Trophoblast cell (in vitro differentiated cells and primary cell): ENCODE results near the gene SLC29A3.

ENCODE experiments used
- DNase-seq, 2 donors: peaks; one replicate each; pipeline ENCODE4 v3.0.0-alpha.2; 2016
- H2AFZ ChIP-seq: 2 replicates; pipeline ENCODE4 v1.6.1; 2013; ENCODE audit warnings: low read length, moderate library complexity, mild to moderate bottlenecking; ENCODE audit not compliant: insufficient read depth, poor library complexity
- H2AK5ac ChIP-seq: 2 replicates; pipeline ENCODE4 v1.6.1; 2013; ENCODE audit warnings: mild to moderate bottlenecking, low read length
- H2BK120ac ChIP-seq: 2 replicates; pipeline ENCODE4 v1.6.1; 2013; ENCODE audit warnings: low read length, mild to moderate bottlenecking, moderate library complexity; ENCODE audit not compliant: insufficient read depth, poor library complexity
- H2BK12ac ChIP-seq: 2 replicates; pipeline ENCODE4 v1.6.1; 2013; ENCODE audit warnings: mild to moderate bottlenecking, low read length, moderate library complexity
- H2BK5ac ChIP-seq: 2 replicates; pipeline ENCODE4 v1.6.1; 2013; ENCODE audit warnings: low read length, low read depth, moderate library complexity, mild to moderate bottlenecking; ENCODE audit not compliant: poor library complexity
- H3K14ac ChIP-seq: 2 replicates; pipeline ENCODE4 v1.6.1; 2013; ENCODE audit warnings: mild to moderate bottlenecking, low read length
- H3K18ac ChIP-seq: 2 replicates; pipeline ENCODE4 v1.6.1; 2013; ENCODE audit warnings: mild to moderate bottlenecking, low read length
- H3K23ac ChIP-seq: 2 replicates; pipeline ENCODE4 v1.6.1; 2013; ENCODE audit warnings: low read length
- H3K27ac ChIP-seq: 2 replicates; pipeline ENCODE4 v1.5.1; 2013; ENCODE audit warnings: low read depth, mild to moderate bottlenecking, inconsistent platforms, low read length, moderate library complexity
- H3K27me3 ChIP-seq: 2 replicates; pipeline ENCODE4 v1.6.1; 2013; ENCODE audit warnings: inconsistent platforms, mild to moderate bottlenecking, low read length, moderate library complexity; ENCODE audit not compliant: insufficient read depth
- H3K36me3 ChIP-seq, 2 experiments: 1 replicate in 1 of 2; 2 replicates in 1 of 2; pipeline ENCODE4 v1.6.1; 2013; ENCODE audit warnings: low read length in 2 of 2, mild to moderate bottlenecking in 2 of 2, moderate library complexity in 1 of 2; ENCODE audit not compliant: insufficient read depth in 2 of 2, control insufficient read depth in 1 of 2
- H3K4ac ChIP-seq: 2 replicates; pipeline ENCODE4 v1.6.1; 2013; ENCODE audit warnings: low read depth, mild to moderate bottlenecking, low read length, moderate library complexity
- H3K4me1 ChIP-seq, 2 experiments: 1 replicate in 1 of 2; 2 replicates in 1 of 2; pipeline ENCODE4 v1.6.1; 2013; ENCODE audit warnings: low read length in 2 of 2, mild to moderate bottlenecking in 2 of 2, moderate library complexity in 1 of 2; ENCODE audit not compliant: insufficient read depth in 2 of 2, control insufficient read depth in 1 of 2
- H3K4me2 ChIP-seq: 2 replicates; pipeline ENCODE4 v1.6.1; 2013; ENCODE audit warnings: inconsistent platforms, mild to moderate bottlenecking, low read length, moderate library complexity
- H3K4me3 ChIP-seq: 2 replicates; pipeline ENCODE4 v1.5.1; 2013; ENCODE audit warnings: mild to moderate bottlenecking, low read depth, low read length, inconsistent platforms
- H3K79me1 ChIP-seq: one replicate; pipeline ENCODE4 v1.6.1; 2013; ENCODE audit warnings: low read length
- H3K79me2 ChIP-seq: 2 replicates; pipeline ENCODE4 v1.6.1; 2013; ENCODE audit warnings: low read length, mild to moderate bottlenecking; ENCODE audit not compliant: control insufficient read depth, insufficient read depth, poor library complexity
- H3K9ac ChIP-seq: 2 replicates; pipeline ENCODE4 v1.6.1; 2013; ENCODE audit warnings: mild to moderate bottlenecking, low read length
- H3K9me3 ChIP-seq: 2 replicates; pipeline ENCODE4 v1.6.1; 2013; ENCODE audit warnings: low read depth, mild to moderate bottlenecking, control low read depth, inconsistent platforms, low read length; ENCODE audit not compliant: insufficient read depth
- H4K12ac ChIP-seq: 2 replicates; pipeline ENCODE4 v1.6.1; 2013; ENCODE audit warnings: low read depth, mild to moderate bottlenecking, low read length, moderate library complexity
- H4K8ac ChIP-seq: 2 replicates; pipeline ENCODE4 v1.6.1; 2013; ENCODE audit warnings: low read depth, mild to moderate bottlenecking, low read length, moderate library complexity
- H4K91ac ChIP-seq: one replicate; pipeline ENCODE4 v1.6.1; 2013; ENCODE audit warnings: low read depth, mild to moderate bottlenecking, low read length, moderate library complexity
- WGBS: extraction: QIAGEN DNeasy Blood & Tissue Kit; methylation state at CpG from one replicate; pipeline ENCODE4 v1.1.7; 2013; ENCODE audit warnings: missing lambda C conversion rate; ENCODE audit not compliant: insufficient read length, insufficient coverage; ENCODE audit errors: extremely low coverage; 5-methylcytosine and 5-hydroxymethylcytosine counted together

SLC29A3 gene

GRCh38 chr10:71285180-71285545, 33.9 kb upstream of the SLC29A3 start:
- Histone ChIP-seq H3K4me1 (no peaks in the 10 kb centered on the region), H3K79me1 (no peaks in the 10 kb centered on the region), H3K36me3 (peaks cover 86 to 89% of the 10 kb centered on the region in 2 experiments), H2BK12ac (no peak overlapping the region), H3K23ac (no peak overlapping the region), H3K14ac (no peak overlapping the region), H2AK5ac (no peak overlapping the region), H2BK120ac (no peak overlapping the region), H3K4ac (no peak overlapping the region), H2BK5ac (no peak overlapping the region), H3K18ac (no peak overlapping the region), H3K9me3 (peaks cover 4% of the 10 kb centered on the region), H4K91ac (no peak overlapping the region), H3K27me3 (no peaks in the 10 kb centered on the region), H4K8ac (no peak overlapping the region), H3K9ac (no peak overlapping the region), H3K79me2 (no peaks in the 10 kb centered on the region), H3K27ac (no peak overlapping the region), H3K4me2 (no peak overlapping the region), H2AFZ (no peak overlapping the region), H3K4me3 (no peak overlapping the region), H4K12ac (no peak overlapping the region)
- peak; percentile 7 to 58 for DNase-seq
- WGBS, result no CpG with 5 or more reads among the region's 11 CpGs

GRCh38 chr10:71285986-71286385, 33.1 kb upstream of the SLC29A3 start:
- no peaks in the 10 kb centered on the region for H3K79me2 ChIP-seq
- no peaks in the 10 kb centered on the region for H3K27me3 ChIP-seq
- no peak overlapping the region for H3K4me3 ChIP-seq
- no peak overlapping the region for H3K9ac ChIP-seq
- no peak overlapping the region for H2AFZ ChIP-seq
- no peaks in the 10 kb centered on the region for H3K4me1 ChIP-seq
- no peak overlapping the region for H3K23ac ChIP-seq
- DNase-seq, result no peak
- no peak overlapping the region for H3K14ac ChIP-seq
- no peaks in the 10 kb centered on the region for H3K79me1 ChIP-seq
- no peak overlapping the region for H3K4ac ChIP-seq
- H3K18ac ChIP-seq, result no peak overlapping the region
- H4K8ac ChIP-seq, result no peak overlapping the region
- H3K36me3 ChIP-seq, result peaks cover 89 to 93% of the 10 kb centered on the region in 2 experiments
- H2BK5ac ChIP-seq, result no peak overlapping the region
- no peak overlapping the region for H2AK5ac ChIP-seq
- no peak overlapping the region for H4K12ac ChIP-seq
- H3K4me2 ChIP-seq, result no peak overlapping the region
- peaks cover 4% of the 10 kb centered on the region for H3K9me3 ChIP-seq
- H2BK120ac ChIP-seq, result no peak overlapping the region
- WGBS, result no CpG with 5 or more reads among the region's 4 CpGs
- no peak overlapping the region for H4K91ac ChIP-seq
- H3K27ac ChIP-seq, result no peak overlapping the region
- no peak overlapping the region for H2BK12ac ChIP-seq

GRCh38 chr10:71286521-71287294, 32.4 kb upstream of the SLC29A3 start:
- no peak overlapping the region for H3K4ac ChIP-seq
- H2BK120ac ChIP-seq, result no peak overlapping the region
- H3K18ac ChIP-seq, result no peak overlapping the region
- H3K79me1 ChIP-seq, result no peaks in the 10 kb centered on the region
- H2AFZ ChIP-seq, result no peak overlapping the region
- H3K4me3 ChIP-seq, result no peak overlapping the region
- no peak overlapping the region for H4K91ac ChIP-seq
- H3K4me1 ChIP-seq, result no peaks in the 10 kb centered on the region
- no peak overlapping the region for H4K12ac ChIP-seq
- no CpG with 5 or more reads among the region's 17 CpGs for WGBS
- H4K8ac ChIP-seq, result no peak overlapping the region
- peaks cover 95% of the 10 kb centered on the region in 2 experiments for H3K36me3 ChIP-seq
- H3K4me2 ChIP-seq, result no peak overlapping the region
- H3K27me3 ChIP-seq, result no peaks in the 10 kb centered on the region
- H3K14ac ChIP-seq, result no peak overlapping the region
- no peak for DNase-seq
- peaks cover 4% of the 10 kb centered on the region for H3K9me3 ChIP-seq
- no peak overlapping the region for H2BK5ac ChIP-seq
- no peak overlapping the region for H3K9ac ChIP-seq
- no peak overlapping the region for H3K27ac ChIP-seq
- H2BK12ac ChIP-seq, result no peak overlapping the region
- H3K79me2 ChIP-seq, result no peaks in the 10 kb centered on the region
- no peak overlapping the region for H2AK5ac ChIP-seq
- no peak overlapping the region for H3K23ac ChIP-seq

GRCh38 chr10:71287456-71287855, 31.6 kb upstream of the SLC29A3 start:
- no peak overlapping the region for H3K4ac ChIP-seq

More at GRCh38 chr10:71287456-71287855, 31.6 kb upstream of the SLC29A3 start:
- Histone ChIP-seq H2AK5ac (no peak overlapping the region), H3K9me3 (peaks cover 4% of the 10 kb centered on the region), H4K12ac (no peak overlapping the region), H2BK5ac (no peak overlapping the region), H3K36me3 (peaks cover 95% of the 10 kb centered on the region in 2 experiments), H3K79me2 (no peaks in the 10 kb centered on the region), H3K4me3 (no peak overlapping the region), H3K4me1 (no peaks in the 10 kb centered on the region), H2AFZ (no peak overlapping the region), H2BK120ac (no peak overlapping the region), H2BK12ac (no peak overlapping the region), H3K27me3 (no peaks in the 10 kb centered on the region), H3K27ac (no peak overlapping the region), H3K79me1 (no peaks in the 10 kb centered on the region), H3K4me2 (no peak overlapping the region), H4K91ac (no peak overlapping the region), H3K18ac (no peak overlapping the region), H3K14ac (no peak overlapping the region), H3K9ac (no peak overlapping the region), H3K23ac (no peak overlapping the region), H4K8ac (no peak overlapping the region)
- DNase-seq, result no peak
- no CpG with 5 or more reads among the region's 14 CpGs for WGBS
